Epithelial cell of alveolus of lung (primary cell): ENCODE data around the gene IL21R. TPM values are rescaled to one million over a fixed set of nuclear protein-coding genes. Genes with fewer than 3 reads are reported as not detected.

ENCODE experiments used
- total RNA-seq: library from RNA; depleted of rRNA; stranded (reverse); fragments of >200 nt; gene quantifications from 2 replicates; pipeline ENCODE4 v1.2.1, GENCODE V29; 2015

Gene IL21R
- total RNA-seq: 4.3 and 14.4 TPM in 2 replicates

GRCh38 chr16:27401768-27402568, at the start of gene IL21R:
Gene IL21R (plus strand): TSS chr16:27402174. CDS start chr16:27430072, 27,898 bp downstream.

Other genes with a start within 250 kb of the IL21R start
- 5.4 and 5.7 TPM in 2 replicates for gene KDM8, start 198.6 kb upstream of the IL21R start, total RNA-seq
- gene NSMCE1, start 133.4 kb upstream of the IL21R start, total RNA-seq: 87.1 and 99.7 TPM in 2 replicates
- 55.4 and 56.1 TPM in 2 replicates for gene IL4R, start 88.2 kb upstream of the IL21R start, total RNA-seq
- 70.7 and 92.9 TPM in 2 replicates for gene GTF3C1, start 147.7 kb downstream of the IL21R start, total RNA-seq
- 5.3 and 8.5 TPM in 2 replicates for gene KATNIP, start 148.0 kb downstream of the IL21R start, total RNA-seq